ENCODE results near the gene RAD51B. TPM values are rescaled to one million over a fixed set of nuclear protein-coding genes. Genes with fewer than 3 reads are reported as not detected.

RAD51B gene
- total and polyA plus RNA-seq, 2 of the 13 experiments (the other 11 are each of a cell fraction or from before 2014, with no cell fraction given) = 7.0 to 9.5 TPM

DNA sequence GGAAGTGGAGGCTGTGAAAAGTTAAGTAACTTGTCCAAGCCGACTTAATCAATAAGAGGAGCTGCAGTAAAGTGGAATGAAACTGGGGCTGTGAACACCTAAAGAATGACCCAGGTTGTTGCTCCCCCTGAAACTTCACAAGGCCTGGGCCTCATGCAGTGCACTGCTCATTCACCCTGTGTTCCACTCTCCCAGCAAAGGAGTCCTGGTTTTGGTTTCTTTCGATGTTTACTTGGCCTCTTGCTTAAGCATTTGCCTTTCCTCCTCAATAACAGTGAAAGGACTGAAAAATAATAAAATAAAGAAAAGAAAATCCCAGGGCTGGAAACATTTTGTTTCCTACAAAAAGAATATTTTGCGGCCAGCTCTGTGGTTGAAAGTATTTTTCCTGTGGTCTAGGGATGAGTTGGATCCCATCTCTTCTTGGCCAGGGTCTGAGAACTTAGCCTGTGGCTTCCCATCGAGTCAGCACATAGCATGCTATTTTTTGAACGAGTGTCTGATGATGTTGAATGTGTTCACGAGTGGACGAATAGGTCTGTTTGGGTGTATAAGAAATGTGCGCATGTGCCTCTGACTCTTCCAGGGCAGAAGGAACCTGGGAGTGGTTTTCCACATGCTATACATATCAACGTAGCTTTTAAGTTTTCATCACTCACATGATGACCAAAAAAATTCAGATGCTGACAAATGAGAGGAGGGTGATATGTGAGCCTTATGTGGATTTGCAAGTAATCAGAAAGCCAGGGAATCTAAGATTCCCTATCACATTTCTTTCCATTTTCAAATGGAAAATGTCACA lies 623.5 kb downstream of the RAD51B start:
- Histone ChIP-seq H3K4me1 (ENCODE audit: insufficient read depth, low read length) (peaks cover 10% of the 10 kb centered on the region), H3K9me3 (ENCODE audit: low read length) (no peaks in the 10 kb centered on the region), H4K20me1 (ENCODE audit: insufficient read depth, low read length) (no peaks in the 10 kb centered on the region), H3K36me3 (replicated peaks in 1 of 2; ENCODE audit: control insufficient read depth in 1 of 2, insufficient read depth in 2 of 2, low read length in 2 of 2) (no peaks in the 10 kb centered on the region), H3K27me3 (ENCODE audit: control insufficient read depth in 1 of 2, insufficient read depth in 2 of 2, low read length in 2 of 2) (no peaks in the 10 kb centered on the region), H3K79me2 (ENCODE audit: insufficient read depth, low read length) (no peaks in the 10 kb centered on the region), H3K4me3 (replicated peaks in 1 of 3; ENCODE audit: insufficient read depth in 1 of 3, low read depth in 2 of 3, low read length in 3 of 3) (no peak overlapping the region), H2AFZ (ENCODE audit: low read length) (no peak overlapping the region), H3K27ac (ENCODE audit: extremely low read length, insufficient read depth, low read length) (no peak overlapping the region), H3K4me2 (ENCODE audit: low read depth, low read length) (no peak overlapping the region), H3K9ac (ENCODE audit: insufficient read depth, low read depth, low read length) (no peak overlapping the region)
- FAIRE-seq (no peak), ATAC-seq (no peak), DNase-seq (ENCODE audit: low spot score) (no peak)
- intact Hi-C loops (cut with micrococcal nuclease; ENCODE audit: unreplicated experiment) = loop anchor here (10.0 kb wide), 1 partner anchor 1802 kb away; no protein-coding TSS in a partner anchor
- 87% methylated on average over 8 of the region's 9 CpGs for WGBS (ENCODE audit: low lambda C conversion rate)
- BruUV-seq (replicated peaks) = no TSS peak
- POLR2A ChIA-PET = no interaction called here
- CTCF ChIA-PET (ENCODE audit: low intra/inter-chr PET ratio, low total read pairs) = no interaction called here
- TF ChIP-seq ZNF282 (IDR thresholded peaks at IDR 0.05; ENCODE audit: partially characterized antibody) (no peak), NFIB (CRISPR knock-in tag; IDR thresholded peaks at IDR 0.05; ENCODE audit: borderline replicate concordance) (no peak), ZNF138 (CRISPR knock-in tag; IDR thresholded peaks at IDR 0.05; ENCODE audit: low read depth) (no peak), KLF11 (CRISPR knock-in tag; IDR thresholded peaks at IDR 0.05) (no peak), ZNF709 (CRISPR knock-in tag; IDR thresholded peaks at IDR 0.05) (no peak), ZNF207 (IDR thresholded peaks at IDR 0.05; ENCODE audit: borderline replicate concordance) (no peak), REXO4 (CRISPR knock-in tag; IDR thresholded peaks at IDR 0.05; ENCODE audit: borderline replicate concordance) (no peak), ZFP41 (CRISPR knock-in tag; IDR thresholded peaks at IDR 0.05; ENCODE audit: borderline replicate concordance) (no peak), ZNF367 (CRISPR knock-in tag; IDR thresholded peaks at IDR 0.05; ENCODE audit: borderline replicate concordance) (no peak), ZNF44 (CRISPR knock-in tag; IDR thresholded peaks at IDR 0.05) (no peak), AGO2 (optimal IDR thresholded peaks at IDR 0.05; ENCODE audit: low read depth, low read length) (no peak), AGO1 (IDR thresholded peaks at IDR 0.05; ENCODE audit: low read depth, low read length, poor library complexity, severe bottlenecking) (no peak), ATF7-NPFF (CRISPR knock-in tag; IDR thresholded peaks at IDR 0.05; ENCODE audit: low read depth) (no peak), ZNF564 (CRISPR knock-in tag; IDR thresholded peaks at IDR 0.05) (no peak), HDAC1 (CRISPR knock-in tag; IDR thresholded peaks at IDR 0.05) (no peak), ESRRA (CRISPR knock-in tag; IDR thresholded peaks at IDR 0.05; ENCODE audit: low read depth) (no peak), NFYC (CRISPR knock-in tag; IDR thresholded peaks at IDR 0.05) (no peak), TEAD2 (CRISPR knock-in tag; IDR thresholded peaks at IDR 0.05) (no peak), ZNF577 (CRISPR knock-in tag; IDR thresholded peaks at IDR 0.05; ENCODE audit: borderline replicate concordance, low read depth) (no peak)
- in situ Hi-C loops (cut with HindIII; ENCODE audit: extremely low pct_ligation_motif_present, low pct_unique_long_range_greater_than_20kb) = no loop called here

All from HepG2 (cell line).